ENCODE results near the gene FLII. TPM values are rescaled to one million over a fixed set of nuclear protein-coding genes. Genes with fewer than 3 reads are reported as not detected.

FLII gene
- total RNA-seq, 1 experiment from 2014 or later, result 264 TPM

- no peak for DNase-seq (ENCODE audit: low read depth, low spot score)
- intact Hi-C loops (cut with micrococcal nuclease), result no loop called here
- H3K9ac ChIP-seq (ENCODE audit: low read length), result peak overlapping the region; percentile 94
- H3K4me2 ChIP-seq (ENCODE audit: low read length), result peak overlapping the region; percentile 88
- TF ChIP-seq REST (IDR thresholded peaks at IDR 0.05; ENCODE audit: low read depth) (no peak), SIN3A (IDR thresholded peaks at IDR 0.05; ENCODE audit: low read depth) (no peak)
- BruUV-seq (replicated peaks), result TSS peak; percentile 39
- H3K9me2 ChIP-seq (ENCODE audit: insufficient read depth), result no peaks in the 10 kb centered on the region
- H4K20me1 ChIP-seq (ENCODE audit: insufficient read depth), result no peaks in the 10 kb centered on the region
- ATAC-seq, result peak; percentile 26
- no peaks in the 10 kb centered on the region for H3K9me3 ChIP-seq (ENCODE audit: control insufficient read depth in 1 of 2, insufficient read depth in 1 of 2, low read depth in 1 of 2, low read length in 2 of 2)
- peak overlapping the region; percentile 87 to 92 for H3K4me3 ChIP-seq (replicated peaks in 1 of 2; ENCODE audit: low read depth in 1 of 2, low read length in 2 of 2)
- H3K27ac ChIP-seq (ENCODE audit: low read depth, low read length), result peak overlapping the region; percentile 96
- H2AFZ ChIP-seq (ENCODE audit: low read depth, low read length, poor library complexity, severe bottlenecking), result no peak overlapping the region
- CTCF ChIA-PET, result no interaction called here
- H3K79me2 ChIP-seq (ENCODE audit: insufficient read depth, low read length), result peaks cover 51% of the 10 kb centered on the region
- RAD21 ChIA-PET (ENCODE audit: low non-redundant PET in 1 of 2, low total read pairs in 2 of 2, uncharacterized antibody in 2 of 2, unreplicated experiment in 2 of 2), result no interaction called here
- H3K4me1 ChIP-seq (ENCODE audit: control insufficient read depth in 1 of 2, insufficient read depth in 2 of 2, low read length in 2 of 2), result peaks cover 30 to 43% of the 10 kb centered on the region in 2 experiments
- peaks cover 12 to 27% of the 10 kb centered on the region in 2 experiments for H3K36me3 ChIP-seq (ENCODE audit: control insufficient read depth in 1 of 2, insufficient read depth in 2 of 2, low read length in 2 of 2)
- H3K27me3 ChIP-seq (ENCODE audit: insufficient read depth, low read length), result no peaks in the 10 kb centered on the region
- POLR2A ChIA-PET, result no interaction called here
Observed at GRCh38 chr17:18257268-18257981, 1.1 kb downstream of the FLII start.

GRCh38 chr17:18256776-18257175 lies 1.8 kb downstream of the FLII start:
- H3K4me2 ChIP-seq (ENCODE audit: low read length), result peak overlapping the region; percentile 88
- peak overlapping the region; percentile 96 for H3K27ac ChIP-seq (ENCODE audit: low read depth, low read length)
- no peak for ATAC-seq
- ChIA-PET RAD21 (ENCODE audit: low non-redundant PET in 1 of 2, low total read pairs in 2 of 2, uncharacterized antibody in 2 of 2, unreplicated experiment in 2 of 2) (no interaction called here), CTCF (no interaction called here), POLR2A (no interaction called here)
- TF ChIP-seq EZH2 (IDR thresholded peaks at IDR 0.05) (no peak), ZBTB33 (IDR thresholded peaks at IDR 0.05; ENCODE audit: extremely low read depth, insufficient replicate concordance, low read length) (no peak), SP1 (IDR thresholded peaks at IDR 0.05; ENCODE audit: low read depth) (no peak), SRF (IDR thresholded peaks at IDR 0.05; ENCODE audit: low read depth) (no peak), CBX3 (IDR thresholded peaks at IDR 0.05; ENCODE audit: low read depth) (no peak), RAD21 (IDR thresholded peaks at IDR 0.05; ENCODE audit: low read depth) (no peak), ELF1 (IDR thresholded peaks at IDR 0.05; ENCODE audit: borderline replicate concordance, low read depth) (no peak), FOSL1 (IDR thresholded peaks at IDR 0.05; ENCODE audit: low read depth) (no peak), SIN3A (IDR thresholded peaks at IDR 0.05; ENCODE audit: low read depth) (no peak)
- H3K4me1 ChIP-seq (ENCODE audit: control insufficient read depth in 1 of 2, insufficient read depth in 2 of 2, low read length in 2 of 2), result peaks cover 24 to 37% of the 10 kb centered on the region in 2 experiments
- intact Hi-C loops (cut with micrococcal nuclease), result no loop called here
- H3K27me3 ChIP-seq (ENCODE audit: insufficient read depth, low read length), result no peaks in the 10 kb centered on the region
- H3K9ac ChIP-seq (ENCODE audit: low read length), result peak overlapping the region; percentile 94
- H3K4me3 ChIP-seq (replicated peaks in 1 of 2; ENCODE audit: low read depth in 1 of 2, low read length in 2 of 2), result peak overlapping the region; percentile 87 to 92
- no peaks in the 10 kb centered on the region for H3K9me2 ChIP-seq (ENCODE audit: insufficient read depth)
- H2AFZ ChIP-seq (ENCODE audit: low read depth, low read length, poor library complexity, severe bottlenecking), result no peak overlapping the region
- no TSS peak for BruUV-seq (replicated peaks)
- peaks cover 45% of the 10 kb centered on the region for H3K79me2 ChIP-seq (ENCODE audit: insufficient read depth, low read length)
- H3K36me3 ChIP-seq (ENCODE audit: control insufficient read depth in 1 of 2, insufficient read depth in 2 of 2, low read length in 2 of 2), result peaks cover 12 to 31% of the 10 kb centered on the region in 2 experiments
- no peaks in the 10 kb centered on the region for H3K9me3 ChIP-seq (ENCODE audit: control insufficient read depth in 1 of 2, insufficient read depth in 1 of 2, low read depth in 1 of 2, low read length in 2 of 2)
- no peak for DNase-seq (ENCODE audit: low read depth, low spot score)
- H4K20me1 ChIP-seq (ENCODE audit: insufficient read depth), result no peaks in the 10 kb centered on the region

All from HCT116 (cell line).